Right lobe of liver (tissue), 4 donors: ENCODE results near the gene UBE3C.

Experiments used
- POLR2A ChIP-seq: fragments of 450-650 bp; IDR thresholded peaks from one replicate; pipeline ENCODE4 v1.6.1; 2017; ENCODE audit warnings: antibody characterized with exemption, mild to moderate bottlenecking
- TF ChIP-seq, protein P1 (sequence below), 4 donors: fragments of 200-600 bp in 3 of 4; fragments of 450-650 bp in 1 of 4; IDR thresholded peaks; one replicate each; pipeline versions ENCODE4 v1.5.1 to v1.8.0; 2016 to 2022; ENCODE audit warnings: antibody characterized with exemption in 4 of 4, mild to moderate bottlenecking in 2 of 4
- donor health status: DM: no; HTN: no; CAD: no.
- donor health status: DM: no; HTN: no; CAD: no.
- donor health status: DM: no; HTN: yes; CAD: no.

DNA sequence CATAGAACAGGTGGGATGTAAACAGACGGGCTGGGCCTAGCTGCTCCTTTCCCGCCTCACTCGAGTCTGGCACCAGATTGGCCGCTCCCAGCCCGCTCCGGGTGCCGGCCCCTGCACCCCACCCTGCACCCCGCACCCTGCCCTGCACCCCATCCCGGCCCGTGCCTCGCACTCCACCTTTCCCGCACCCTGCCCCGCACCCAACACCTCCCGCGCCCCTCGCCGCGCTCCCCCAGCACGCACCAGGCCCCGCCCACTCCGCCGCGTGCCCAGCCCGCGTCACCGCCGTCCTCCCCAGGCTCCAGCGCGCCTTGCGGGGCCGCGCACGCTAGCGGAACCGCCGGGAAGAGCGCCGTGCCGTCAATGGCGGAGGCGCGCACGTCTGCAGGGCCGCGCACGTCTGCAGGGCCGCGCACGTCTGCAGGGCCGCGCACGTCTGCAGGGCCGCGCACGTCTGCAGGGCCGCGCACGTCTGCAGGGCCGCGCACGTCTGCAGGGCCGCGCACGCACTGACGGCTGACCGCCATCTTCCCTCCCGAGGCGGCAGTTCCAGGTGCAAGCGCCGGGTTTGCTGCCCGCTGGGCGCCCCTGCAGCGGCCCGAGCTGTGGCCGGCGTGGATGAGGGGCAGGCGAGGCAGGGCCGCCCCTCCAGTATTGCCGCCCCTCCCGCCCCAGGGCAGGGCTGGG, at the start of gene UBE3C:
- TF ChIP-seq, protein P1, sequence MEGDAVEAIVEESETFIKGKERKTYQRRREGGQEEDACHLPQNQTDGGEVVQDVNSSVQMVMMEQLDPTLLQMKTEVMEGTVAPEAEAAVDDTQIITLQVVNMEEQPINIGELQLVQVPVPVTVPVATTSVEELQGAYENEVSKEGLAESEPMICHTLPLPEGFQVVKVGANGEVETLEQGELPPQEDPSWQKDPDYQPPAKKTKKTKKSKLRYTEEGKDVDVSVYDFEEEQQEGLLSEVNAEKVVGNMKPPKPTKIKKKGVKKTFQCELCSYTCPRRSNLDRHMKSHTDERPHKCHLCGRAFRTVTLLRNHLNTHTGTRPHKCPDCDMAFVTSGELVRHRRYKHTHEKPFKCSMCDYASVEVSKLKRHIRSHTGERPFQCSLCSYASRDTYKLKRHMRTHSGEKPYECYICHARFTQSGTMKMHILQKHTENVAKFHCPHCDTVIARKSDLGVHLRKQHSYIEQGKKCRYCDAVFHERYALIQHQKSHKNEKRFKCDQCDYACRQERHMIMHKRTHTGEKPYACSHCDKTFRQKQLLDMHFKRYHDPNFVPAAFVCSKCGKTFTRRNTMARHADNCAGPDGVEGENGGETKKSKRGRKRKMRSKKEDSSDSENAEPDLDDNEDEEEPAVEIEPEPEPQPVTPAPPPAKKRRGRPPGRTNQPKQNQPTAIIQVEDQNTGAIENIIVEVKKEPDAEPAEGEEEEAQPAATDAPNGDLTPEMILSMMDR (IDR thresholded peaks at IDR 0.05): no peak
- TF ChIP-seq POLR2A: peak; percentile 60
